ENCODE results near the gene ALDH3A2. TPM values are rescaled to one million over a fixed set of nuclear protein-coding genes. Genes with fewer than 3 reads are reported as not detected.

ALDH3A2 gene
- total RNA-seq, 1 donor: 82.2 TPM

DNA sequence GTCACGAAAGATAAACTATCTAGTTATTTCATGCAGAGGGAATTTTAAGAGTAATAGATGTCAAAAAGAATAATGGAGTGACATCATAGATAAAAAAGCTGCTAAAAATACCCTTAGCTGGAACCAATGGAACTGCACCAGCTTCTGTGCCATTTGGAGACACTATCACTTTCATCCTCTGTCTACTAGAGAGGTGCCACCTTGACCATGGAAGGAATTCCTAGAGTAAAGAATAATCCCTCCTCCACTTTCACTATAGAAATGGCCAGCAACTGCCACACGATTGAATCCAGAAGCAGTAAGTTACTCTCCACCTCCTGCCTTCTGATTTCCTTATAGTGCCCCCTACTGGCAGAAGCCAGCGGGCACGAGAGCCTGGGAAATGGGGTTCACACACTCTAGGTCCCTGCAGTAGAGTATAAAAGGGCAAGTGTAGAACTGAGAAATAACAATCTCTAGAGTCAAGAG lies 2.8 kb upstream of the ALDH3A2 start:
- Histone ChIP-seq H3K4me2 (ENCODE audit: insufficient read depth, low read length) (peak overlapping the region; percentile 6), H4K20me1 (ENCODE audit: insufficient read depth, low read length) (peaks cover 2% of the 10 kb centered on the region), H3K9me3 (ENCODE audit: low read depth, low read length) (no peaks in the 10 kb centered on the region), H3K79me2 (ENCODE audit: insufficient read depth, low read length) (peaks cover 17% of the 10 kb centered on the region), H3K27me3 (ENCODE audit: insufficient read depth, low read length) (peaks cover 4% of the 10 kb centered on the region), H2AFZ (ENCODE audit: low read length) (peak overlapping the region; percentile 38), H3K4me3 (ENCODE audit: insufficient read depth, low read length) (no peak overlapping the region), H3K36me3 (ENCODE audit: insufficient read depth, low read length) (no peaks in the 10 kb centered on the region), H3K4me1 (ENCODE audit: insufficient read depth, low read length) (peaks cover 35% of the 10 kb centered on the region), H3K27ac (ENCODE audit: low read depth, low read length) (no peak overlapping the region)
- DNase-seq (ENCODE audit: insufficient read length, low spot score, missing footprints): peak; percentile 75
- TF ChIP-seq, protein P1, sequence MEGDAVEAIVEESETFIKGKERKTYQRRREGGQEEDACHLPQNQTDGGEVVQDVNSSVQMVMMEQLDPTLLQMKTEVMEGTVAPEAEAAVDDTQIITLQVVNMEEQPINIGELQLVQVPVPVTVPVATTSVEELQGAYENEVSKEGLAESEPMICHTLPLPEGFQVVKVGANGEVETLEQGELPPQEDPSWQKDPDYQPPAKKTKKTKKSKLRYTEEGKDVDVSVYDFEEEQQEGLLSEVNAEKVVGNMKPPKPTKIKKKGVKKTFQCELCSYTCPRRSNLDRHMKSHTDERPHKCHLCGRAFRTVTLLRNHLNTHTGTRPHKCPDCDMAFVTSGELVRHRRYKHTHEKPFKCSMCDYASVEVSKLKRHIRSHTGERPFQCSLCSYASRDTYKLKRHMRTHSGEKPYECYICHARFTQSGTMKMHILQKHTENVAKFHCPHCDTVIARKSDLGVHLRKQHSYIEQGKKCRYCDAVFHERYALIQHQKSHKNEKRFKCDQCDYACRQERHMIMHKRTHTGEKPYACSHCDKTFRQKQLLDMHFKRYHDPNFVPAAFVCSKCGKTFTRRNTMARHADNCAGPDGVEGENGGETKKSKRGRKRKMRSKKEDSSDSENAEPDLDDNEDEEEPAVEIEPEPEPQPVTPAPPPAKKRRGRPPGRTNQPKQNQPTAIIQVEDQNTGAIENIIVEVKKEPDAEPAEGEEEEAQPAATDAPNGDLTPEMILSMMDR (IDR thresholded peaks at IDR 0.05; ENCODE audit: extremely low read depth, low read depth, low read length): peak; percentile 69

DNA sequence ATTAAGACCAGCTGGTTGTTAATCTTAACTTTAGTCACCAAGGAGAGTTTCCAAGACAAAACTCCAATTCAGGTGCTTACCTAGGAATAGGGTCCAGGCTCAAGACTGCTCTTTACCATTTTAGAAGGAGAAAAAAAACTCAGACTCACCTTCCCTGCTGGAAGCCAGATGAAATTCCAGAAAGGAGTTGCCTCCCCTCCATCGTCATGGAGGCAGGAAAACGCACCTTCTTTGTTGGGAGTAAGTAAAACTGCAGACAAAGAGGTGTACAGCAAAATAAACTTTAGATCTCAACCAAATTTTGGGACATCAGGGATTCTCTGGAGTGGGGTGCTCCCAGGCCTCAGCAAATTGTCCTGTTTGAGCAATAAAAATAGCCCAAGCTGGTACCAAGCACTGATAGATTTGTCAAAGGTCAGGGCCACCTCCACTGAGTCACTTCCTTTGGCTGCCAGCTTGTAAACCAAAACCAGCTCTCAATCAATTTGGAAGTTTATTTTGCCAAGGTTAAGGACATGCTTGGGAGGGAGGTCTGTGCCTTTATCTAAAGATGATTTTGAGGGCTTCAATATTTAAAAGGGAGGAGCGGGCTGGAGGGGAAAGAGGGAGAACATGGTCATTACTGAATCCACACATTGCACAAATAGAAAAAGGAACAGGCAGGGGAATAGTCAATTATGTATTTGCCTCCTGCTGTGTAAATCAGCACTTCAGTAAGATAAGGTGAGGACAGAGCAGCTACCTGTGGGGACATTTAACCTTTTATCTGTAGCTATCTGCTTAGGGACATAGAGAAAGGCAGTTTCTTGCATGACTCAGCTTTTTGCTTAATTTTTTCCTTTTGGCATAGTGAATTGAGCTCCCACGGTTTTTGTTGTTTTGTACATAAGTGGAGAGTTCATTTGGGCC lies 1.5 kb upstream of the ALDH3A2 start:
- H3K4me1 ChIP-seq (ENCODE audit: insufficient read depth, low read length): peaks cover 47% of the 10 kb centered on the region

DNA sequence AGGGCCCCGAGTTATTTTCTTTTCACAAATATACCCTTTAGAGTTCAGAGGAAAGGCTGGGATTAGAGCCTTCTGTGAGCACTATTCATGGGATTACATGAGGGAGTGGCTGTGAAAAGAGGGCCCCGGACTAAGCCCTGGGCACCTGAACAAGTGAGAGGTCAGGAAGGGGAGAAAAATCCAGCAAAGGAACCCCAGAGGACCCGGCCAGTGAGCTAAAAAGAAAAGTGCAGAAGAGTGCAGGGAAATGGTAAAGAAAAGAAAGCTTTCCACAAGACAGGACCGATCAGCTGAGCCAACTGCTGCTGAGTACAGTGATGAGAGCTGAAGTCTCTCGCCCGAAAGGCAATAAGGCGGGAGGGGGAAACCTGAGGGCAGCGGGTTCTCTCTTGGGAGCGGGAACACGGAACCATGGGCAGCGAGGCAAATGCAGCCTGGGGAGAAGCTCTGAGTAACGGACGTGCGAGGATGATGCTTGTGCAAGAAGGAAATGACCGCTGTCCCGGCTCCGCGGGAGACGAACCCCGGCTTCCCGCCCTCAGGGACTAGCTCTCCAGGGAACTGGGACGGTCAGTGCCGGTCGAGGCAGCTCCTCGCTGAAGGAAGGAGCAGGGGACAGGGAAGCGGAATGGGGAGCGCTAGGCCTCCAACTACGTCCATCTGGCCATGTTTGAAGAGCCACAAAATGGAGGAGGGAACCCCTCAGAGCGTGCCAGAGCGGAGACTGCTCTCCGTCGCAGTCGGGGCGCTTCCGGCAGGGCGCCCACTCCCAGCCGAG lies 665 bp upstream of the ALDH3A2 start:
- peak overlapping the region; percentile 96 for H2AFZ ChIP-seq (ENCODE audit: low read length)
- TF ChIP-seq, protein P1 (IDR thresholded peaks at IDR 0.05; ENCODE audit: extremely low read depth, low read depth, low read length): no peak
- H3K4me2 ChIP-seq (ENCODE audit: insufficient read depth, low read length): peak overlapping the region; percentile 89
- H3K27me3 ChIP-seq (ENCODE audit: insufficient read depth, low read length): no peaks in the 10 kb centered on the region
- peak overlapping the region; percentile 90 for H3K4me3 ChIP-seq (ENCODE audit: insufficient read depth, low read length)
- no peaks in the 10 kb centered on the region for H3K36me3 ChIP-seq (ENCODE audit: insufficient read depth, low read length)
- H3K79me2 ChIP-seq (ENCODE audit: insufficient read depth, low read length): peaks cover 31% of the 10 kb centered on the region
- peak; percentile 87 for DNase-seq (ENCODE audit: insufficient read length, low spot score, missing footprints)
- H4K20me1 ChIP-seq (ENCODE audit: insufficient read depth, low read length): peaks cover 14% of the 10 kb centered on the region
- H3K9me3 ChIP-seq (ENCODE audit: low read depth, low read length): no peaks in the 10 kb centered on the region
- peak overlapping the region; percentile 93 for H3K27ac ChIP-seq (ENCODE audit: low read depth, low read length)
- H3K4me1 ChIP-seq (ENCODE audit: insufficient read depth, low read length): peaks cover 55% of the 10 kb centered on the region

More for the DNA sequence above, 1.5 kb upstream of the ALDH3A2 start:
- peak overlapping the region; percentile 96 for H2AFZ ChIP-seq (ENCODE audit: low read length)
- DNase-seq (ENCODE audit: insufficient read length, low spot score, missing footprints): peak; percentile 53
- H3K27me3 ChIP-seq (ENCODE audit: insufficient read depth, low read length): no peaks in the 10 kb centered on the region
- H3K27ac ChIP-seq (ENCODE audit: low read depth, low read length): peak overlapping the region; percentile 93
- H4K20me1 ChIP-seq (ENCODE audit: insufficient read depth, low read length): peaks cover 14% of the 10 kb centered on the region
- no peaks in the 10 kb centered on the region for H3K36me3 ChIP-seq (ENCODE audit: insufficient read depth, low read length)
- peaks cover 29% of the 10 kb centered on the region for H3K79me2 ChIP-seq (ENCODE audit: insufficient read depth, low read length)
- TF ChIP-seq, protein P1 (IDR thresholded peaks at IDR 0.05; ENCODE audit: extremely low read depth, low read depth, low read length): no peak
- peak overlapping the region; percentile 90 for H3K4me3 ChIP-seq (ENCODE audit: insufficient read depth, low read length)
- peak overlapping the region; percentile 89 for H3K4me2 ChIP-seq (ENCODE audit: insufficient read depth, low read length)
- no peaks in the 10 kb centered on the region for H3K9me3 ChIP-seq (ENCODE audit: low read depth, low read length)

DNA sequence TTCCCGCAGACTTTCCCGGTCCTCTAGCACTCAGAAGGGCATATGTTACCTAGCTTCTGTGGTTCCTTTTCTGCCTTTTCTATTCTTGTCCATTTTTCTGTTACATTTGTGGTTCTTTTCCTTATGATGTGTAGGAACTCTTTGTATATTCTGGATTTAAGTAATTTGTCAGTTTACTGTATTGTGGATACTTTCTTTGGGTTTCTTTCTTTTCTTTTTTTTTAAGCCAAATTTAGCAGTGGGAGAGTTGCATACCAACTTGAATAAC lies 657 bp downstream of the ALDH3A2 start:
- TF ChIP-seq, protein P1 (IDR thresholded peaks at IDR 0.05; ENCODE audit: extremely low read depth, low read depth, low read length): no peak
- Histone ChIP-seq H3K9me3 (ENCODE audit: low read depth, low read length) (no peaks in the 10 kb centered on the region), H3K27ac (ENCODE audit: low read depth, low read length) (peak overlapping the region; percentile 93), H3K79me2 (ENCODE audit: insufficient read depth, low read length) (peaks cover 31% of the 10 kb centered on the region), H3K36me3 (ENCODE audit: insufficient read depth, low read length) (no peaks in the 10 kb centered on the region), H3K4me3 (ENCODE audit: insufficient read depth, low read length) (peak overlapping the region; percentile 90), H3K4me1 (ENCODE audit: insufficient read depth, low read length) (peaks cover 55% of the 10 kb centered on the region), H4K20me1 (ENCODE audit: insufficient read depth, low read length) (peaks cover 14% of the 10 kb centered on the region), H2AFZ (ENCODE audit: low read length) (peak overlapping the region; percentile 93), H3K27me3 (ENCODE audit: insufficient read depth, low read length) (no peaks in the 10 kb centered on the region), H3K4me2 (ENCODE audit: insufficient read depth, low read length) (peak overlapping the region; percentile 89)
- no peak for DNase-seq (ENCODE audit: insufficient read length, low spot score, missing footprints)
